IMR-90 (cell line): ENCODE results near the gene NOD2.

Experiments used
- CTCF ChIP-seq: conservative IDR thresholded peaks from 2 replicates; pipeline ENCODE4 v1.5.1; 2012; ENCODE audit warnings: mild to moderate bottlenecking, low read depth, low read length, improper control_type of control experiment
- MAFK ChIP-seq: IDR thresholded peaks from 2 replicates; pipeline ENCODE4 v1.6.1; 2012; ENCODE audit warnings: low read depth, low read length, improper control_type of control experiment
- MAZ ChIP-seq: IDR thresholded peaks from 2 replicates; pipeline ENCODE4 v1.6.1; 2012; ENCODE audit warnings: low read depth, mild to moderate bottlenecking, low read length, improper control_type of control experiment, moderate library complexity, borderline replicate concordance
- MXI1 ChIP-seq: IDR thresholded peaks from 2 replicates; pipeline ENCODE4 v1.6.1; 2012; ENCODE audit warnings: low read depth, mild to moderate bottlenecking, low read length, moderate library complexity, borderline replicate concordance
- NFE2L2 ChIP-seq: fragments of 150-350 bp; IDR thresholded peaks from 2 replicates; pipeline ENCODE4 v1.6.1; 2016; ENCODE audit warnings: low read depth, mild to moderate bottlenecking, low read length
- POLR2A ChIP-seq: IDR thresholded peaks from 2 replicates; pipeline ENCODE4 v1.6.1; 2012; ENCODE audit warnings: mild to moderate bottlenecking, low read depth, low read length
- RAD21 ChIP-seq: IDR thresholded peaks from 2 replicates; pipeline ENCODE4 v1.6.1; 2012; ENCODE audit warnings: low read length, improper control_type of control experiment
- RFX5 ChIP-seq: IDR thresholded peaks from 2 replicates; pipeline ENCODE4 v1.8.0; 2012; ENCODE audit warnings: low read depth, mild to moderate bottlenecking, low read length, moderate library complexity
- USF2 ChIP-seq: fragments of 150-350 bp; IDR thresholded peaks from 2 replicates; pipeline ENCODE4 v1.6.1; 2017; ENCODE audit warnings: mild to moderate bottlenecking, antibody characterized with exemption, low read length, low read depth

- TF ChIP-seq CTCF, result no peak
- no peak for TF ChIP-seq POLR2A
- TF ChIP-seq USF2, result no peak
- TF ChIP-seq NFE2L2, result no peak
- TF ChIP-seq MAZ, result no peak
- no peak for TF ChIP-seq RFX5
- TF ChIP-seq RAD21, result no peak
- TF ChIP-seq MAFK, result no peak
- no peak for TF ChIP-seq MXI1
Measured at GRCh38 chr16:50709061-50709684, 15.8 kb downstream of the NOD2 start.
